ENCODE measurements around the gene SMYD3. TPM values are rescaled to one million over a fixed set of nuclear protein-coding genes. Genes with fewer than 3 reads are reported as not detected.
A peak's percentile ranks its signal among the peaks of the same experiment; 100 is the strongest.

SMYD3 gene
- total and polyA plus RNA-seq, 9 of the 15 experiments (the other 6 are each of a cell fraction or from before 2014, with no cell fraction given): 128 to 440 (median 197) TPM

DNA sequence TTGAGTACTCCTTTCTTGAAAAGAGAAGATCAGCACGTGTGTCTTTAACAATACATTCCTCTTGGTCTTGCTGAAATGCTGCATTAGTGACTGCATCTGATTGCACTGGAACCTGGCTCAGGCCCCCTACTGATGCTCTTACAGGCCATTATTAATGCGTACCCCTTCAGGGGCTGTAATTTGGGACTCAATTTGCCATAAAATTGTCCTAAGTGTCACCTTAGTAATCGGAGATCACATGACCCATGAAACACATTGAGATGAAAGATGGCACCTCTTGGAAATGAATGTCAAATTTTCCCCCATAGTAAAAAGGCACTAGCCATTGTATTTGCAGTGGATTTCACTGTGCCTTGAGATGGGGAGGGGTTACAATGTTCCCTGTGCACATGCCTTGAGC, 789.0 kb downstream of the SMYD3 start:
- TF ChIP-seq, protein P1, sequence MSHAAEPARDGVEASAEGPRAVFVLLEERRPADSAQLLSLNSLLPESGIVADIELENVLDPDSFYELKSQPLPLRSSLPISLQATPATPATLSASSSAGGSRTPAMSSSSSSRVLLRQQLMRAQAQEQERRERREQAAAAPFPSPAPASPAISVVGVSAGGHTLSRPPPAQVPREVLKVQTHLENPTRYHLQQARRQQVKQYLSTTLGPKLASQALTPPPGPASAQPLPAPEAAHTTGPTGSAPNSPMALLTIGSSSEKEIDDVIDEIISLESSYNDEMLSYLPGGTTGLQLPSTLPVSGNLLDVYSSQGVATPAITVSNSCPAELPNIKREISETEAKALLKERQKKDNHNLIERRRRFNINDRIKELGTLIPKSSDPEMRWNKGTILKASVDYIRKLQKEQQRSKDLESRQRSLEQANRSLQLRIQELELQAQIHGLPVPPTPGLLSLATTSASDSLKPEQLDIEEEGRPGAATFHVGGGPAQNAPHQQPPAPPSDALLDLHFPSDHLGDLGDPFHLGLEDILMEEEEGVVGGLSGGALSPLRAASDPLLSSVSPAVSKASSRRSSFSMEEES (CRISPR knock-in tag; IDR thresholded peaks at IDR 0.05): peak; percentile 77
- no peak for TF ChIP-seq KDM1A (IDR thresholded peaks at IDR 0.05)
- ChIA-PET CTCF (ENCODE audit: low intra/inter-chr PET ratio) (no interaction called here), POLR2A (no interaction called here)
- no peaks in the 10 kb centered on the region for H3K79me2 ChIP-seq (ENCODE audit: control insufficient read depth, insufficient read depth, low read length)
- H2AFZ ChIP-seq (ENCODE audit: low read depth, low read length): no peak overlapping the region
- H3K4me1 ChIP-seq (replicated peaks in 1 of 2; ENCODE audit: control insufficient read depth in 2 of 2, insufficient read depth in 2 of 2, low read length in 2 of 2): no peaks in the 10 kb centered on the region
- H3K9me3 ChIP-seq (replicated peaks; ENCODE audit: control insufficient read depth, insufficient read depth, low read depth, low read length): no peaks in the 10 kb centered on the region
- DNase-seq (ENCODE audit: extremely low read depth in 1 of 4, low spot score in 3 of 4) (no peak), FAIRE-seq (no peak), ATAC-seq (no peak)
- WGBS (ENCODE audit: insufficient coverage, low coverage, missing lambda C conversion rate): 19% methylated on average over 3 of the region's 3 CpGs
- H4K20me1 ChIP-seq (replicated peaks; ENCODE audit: control insufficient read depth, insufficient read depth, low read length): no peaks in the 10 kb centered on the region; the same call in 1 of the 2 replicates
- H3K9ac ChIP-seq (ENCODE audit: insufficient read depth in 1 of 2, low read depth in 2 of 2, low read length in 2 of 2): no peak overlapping the region
- H3K4me3 ChIP-seq: no peak overlapping the region
- H3K27ac ChIP-seq (ENCODE audit: extremely low read depth, low read depth, low read length): no peak overlapping the region
- in situ Hi-C loops (cut with MboI) (no loop called here), intact Hi-C loops (cut with micrococcal nuclease) (no loop called here)
- no TSS peak for BruUV-seq (replicated peaks)
- no peak overlapping the region for H3K4me2 ChIP-seq (ENCODE audit: insufficient read depth, low read length)
- H3K36me3 ChIP-seq (ENCODE audit: control insufficient read depth, insufficient read depth, low read length): no peaks in the 10 kb centered on the region
- no peaks in the 10 kb centered on the region for H3K9me1 ChIP-seq (ENCODE audit: control insufficient read depth, insufficient read depth, low read length)
- peaks cover 2 to 20% of the 10 kb centered on the region in 2 experiments; a peak in 2 of 5 replicates for H3K27me3 ChIP-seq (ENCODE audit: control insufficient read depth in 2 of 2, insufficient read depth in 2 of 2, low read length in 2 of 2)

DNA sequence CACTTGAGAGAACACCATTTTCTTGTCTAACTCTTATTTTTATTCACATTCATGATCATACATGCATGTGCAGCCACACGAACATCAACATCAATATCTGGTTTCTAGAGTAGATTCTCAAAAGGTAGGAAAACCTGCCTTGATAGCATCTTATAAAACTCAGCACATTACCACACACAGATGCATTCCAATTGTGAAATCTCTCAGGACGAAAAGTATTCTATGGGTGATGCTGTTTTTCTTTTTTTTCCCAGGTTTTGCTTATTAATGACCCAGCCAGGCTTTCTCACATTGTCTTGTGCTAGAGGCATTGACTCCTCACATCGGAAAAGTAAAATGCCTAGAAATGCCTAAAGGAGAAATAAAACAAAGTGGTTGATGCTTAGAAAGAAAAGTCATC, 789.5 kb downstream of the SMYD3 start:
- no peak overlapping the region for H2AFZ ChIP-seq (ENCODE audit: low read depth, low read length)
- H3K4me2 ChIP-seq (ENCODE audit: insufficient read depth, low read length): no peak overlapping the region
- no peak for FAIRE-seq
- H3K36me3 ChIP-seq (ENCODE audit: control insufficient read depth, insufficient read depth, low read length): no peaks in the 10 kb centered on the region
- in situ Hi-C loops (cut with MboI) (no loop called here), intact Hi-C loops (cut with micrococcal nuclease) (no loop called here)
- H3K27me3 ChIP-seq (ENCODE audit: control insufficient read depth in 2 of 2, insufficient read depth in 2 of 2, low read length in 2 of 2): peaks cover 2 to 22% of the 10 kb centered on the region in 2 experiments; a peak in 2 of 5 replicates
- H3K9ac ChIP-seq (ENCODE audit: insufficient read depth in 1 of 2, low read depth in 2 of 2, low read length in 2 of 2): no peak overlapping the region
- H3K9me3 ChIP-seq (replicated peaks; ENCODE audit: control insufficient read depth, insufficient read depth, low read depth, low read length): no peaks in the 10 kb centered on the region
- ChIA-PET POLR2A (no interaction called here), CTCF (ENCODE audit: low intra/inter-chr PET ratio) (no interaction called here)
- H3K27ac ChIP-seq (ENCODE audit: extremely low read depth, low read depth, low read length): no peak overlapping the region
- TF ChIP-seq CBX3 (IDR thresholded peaks at IDR 0.05; ENCODE audit: borderline replicate concordance in 1 of 2, low read length in 2 of 2): no peak
- no peak for TF ChIP-seq TCF7L2 (IDR thresholded peaks at IDR 0.05; ENCODE audit: low read depth, low read length)
- TF ChIP-seq, protein P2, sequence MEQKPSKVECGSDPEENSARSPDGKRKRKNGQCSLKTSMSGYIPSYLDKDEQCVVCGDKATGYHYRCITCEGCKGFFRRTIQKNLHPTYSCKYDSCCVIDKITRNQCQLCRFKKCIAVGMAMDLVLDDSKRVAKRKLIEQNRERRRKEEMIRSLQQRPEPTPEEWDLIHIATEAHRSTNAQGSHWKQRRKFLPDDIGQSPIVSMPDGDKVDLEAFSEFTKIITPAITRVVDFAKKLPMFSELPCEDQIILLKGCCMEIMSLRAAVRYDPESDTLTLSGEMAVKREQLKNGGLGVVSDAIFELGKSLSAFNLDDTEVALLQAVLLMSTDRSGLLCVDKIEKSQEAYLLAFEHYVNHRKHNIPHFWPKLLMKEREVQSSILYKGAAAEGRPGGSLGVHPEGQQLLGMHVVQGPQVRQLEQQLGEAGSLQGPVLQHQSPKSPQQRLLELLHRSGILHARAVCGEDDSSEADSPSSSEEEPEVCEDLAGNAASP (IDR thresholded peaks at IDR 0.05): no peak
- no peak for TF ChIP-seq HDAC6 (IDR thresholded peaks at IDR 0.05; ENCODE audit: low read depth, low read length)
- TF ChIP-seq, protein P3, sequence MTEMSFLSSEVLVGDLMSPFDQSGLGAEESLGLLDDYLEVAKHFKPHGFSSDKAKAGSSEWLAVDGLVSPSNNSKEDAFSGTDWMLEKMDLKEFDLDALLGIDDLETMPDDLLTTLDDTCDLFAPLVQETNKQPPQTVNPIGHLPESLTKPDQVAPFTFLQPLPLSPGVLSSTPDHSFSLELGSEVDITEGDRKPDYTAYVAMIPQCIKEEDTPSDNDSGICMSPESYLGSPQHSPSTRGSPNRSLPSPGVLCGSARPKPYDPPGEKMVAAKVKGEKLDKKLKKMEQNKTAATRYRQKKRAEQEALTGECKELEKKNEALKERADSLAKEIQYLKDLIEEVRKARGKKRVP (CRISPR knock-in tag; IDR thresholded peaks at IDR 0.05): no peak
- TF ChIP-seq ZNF445 (CRISPR knock-in tag; IDR thresholded peaks at IDR 0.05; ENCODE audit: low read depth): no peak
- no peak for TF ChIP-seq ZNF354B (CRISPR knock-in tag; IDR thresholded peaks at IDR 0.05)
- no peaks in the 10 kb centered on the region; the same call in 1 of the 2 replicates for H4K20me1 ChIP-seq (replicated peaks; ENCODE audit: control insufficient read depth, insufficient read depth, low read length)
- no TSS peak for BruUV-seq (replicated peaks)
- H3K4me3 ChIP-seq: no peak overlapping the region
- H3K4me1 ChIP-seq (replicated peaks in 1 of 2; ENCODE audit: control insufficient read depth in 2 of 2, insufficient read depth in 2 of 2, low read length in 2 of 2): no peaks in the 10 kb centered on the region
- DNase-seq (ENCODE audit: extremely low read depth in 1 of 4, low spot score in 3 of 4): no peak
- no peak for ATAC-seq
- H3K79me2 ChIP-seq (ENCODE audit: control insufficient read depth, insufficient read depth, low read length): no peaks in the 10 kb centered on the region
- H3K9me1 ChIP-seq (ENCODE audit: control insufficient read depth, insufficient read depth, low read length): no peaks in the 10 kb centered on the region
- 19% methylated on average over 3 of the region's 3 CpGs for WGBS (ENCODE audit: insufficient coverage, low coverage, missing lambda C conversion rate)

Measured in K562 (cell line).